Omental fat pad (tissue), 4 donors: ENCODE measurements around the gene MAGEE2. TPM values are rescaled to one million over a fixed set of nuclear protein-coding genes. Genes with fewer than 3 reads are reported as not detected.
"Not testable (repeated sequence)": the region's sequence is repeated elsewhere in the genome, so short reads cannot be mapped to it uniquely, and the experiment has no call there.

Experiments
- ATAC-seq: fragments of 150-250 bp; one replicate; pipeline ENCODE4 v1.9.1; 2016; ENCODE audit warnings: mild to moderate bottlenecking, moderate library complexity; ENCODE audit not compliant: low FRiP score
- DNase-seq: peaks from one replicate; pipeline ENCODE4 v3.0.0-alpha.2; 2019; ENCODE audit warnings: low spot score
- total RNA-seq, 4 donors: library from RNA; depleted of rRNA; stranded (reverse); fragments of >200 nt; gene quantifications; one replicate each; pipeline ENCODE4 v1.1.0, GENCODE V29; 2016
- TF ChIP-seq, protein P1 (sequence below), 3 donors: fragments of 450-650 bp; IDR thresholded peaks; one replicate each; pipeline ENCODE4 v1.5.1; 2016 to 2017; ENCODE audit warnings: antibody characterized with exemption in 3 of 3, mild to moderate bottlenecking in 3 of 3, moderate library complexity in 2 of 3

Gene MAGEE2
- not detected for total RNA-seq

- TF ChIP-seq, protein P1, sequence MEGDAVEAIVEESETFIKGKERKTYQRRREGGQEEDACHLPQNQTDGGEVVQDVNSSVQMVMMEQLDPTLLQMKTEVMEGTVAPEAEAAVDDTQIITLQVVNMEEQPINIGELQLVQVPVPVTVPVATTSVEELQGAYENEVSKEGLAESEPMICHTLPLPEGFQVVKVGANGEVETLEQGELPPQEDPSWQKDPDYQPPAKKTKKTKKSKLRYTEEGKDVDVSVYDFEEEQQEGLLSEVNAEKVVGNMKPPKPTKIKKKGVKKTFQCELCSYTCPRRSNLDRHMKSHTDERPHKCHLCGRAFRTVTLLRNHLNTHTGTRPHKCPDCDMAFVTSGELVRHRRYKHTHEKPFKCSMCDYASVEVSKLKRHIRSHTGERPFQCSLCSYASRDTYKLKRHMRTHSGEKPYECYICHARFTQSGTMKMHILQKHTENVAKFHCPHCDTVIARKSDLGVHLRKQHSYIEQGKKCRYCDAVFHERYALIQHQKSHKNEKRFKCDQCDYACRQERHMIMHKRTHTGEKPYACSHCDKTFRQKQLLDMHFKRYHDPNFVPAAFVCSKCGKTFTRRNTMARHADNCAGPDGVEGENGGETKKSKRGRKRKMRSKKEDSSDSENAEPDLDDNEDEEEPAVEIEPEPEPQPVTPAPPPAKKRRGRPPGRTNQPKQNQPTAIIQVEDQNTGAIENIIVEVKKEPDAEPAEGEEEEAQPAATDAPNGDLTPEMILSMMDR (IDR thresholded peaks at IDR 0.05): no peak
- ATAC-seq: no peak
- DNase-seq: no peak
Measured at GRCh38 chrX:75784680-75785491, at the start of gene MAGEE2. Gene MAGEE2, minus strand, starts transcription at chrX:75785254. Its CDS starts 203 bp downstream, at chrX:75785051.

DNA sequence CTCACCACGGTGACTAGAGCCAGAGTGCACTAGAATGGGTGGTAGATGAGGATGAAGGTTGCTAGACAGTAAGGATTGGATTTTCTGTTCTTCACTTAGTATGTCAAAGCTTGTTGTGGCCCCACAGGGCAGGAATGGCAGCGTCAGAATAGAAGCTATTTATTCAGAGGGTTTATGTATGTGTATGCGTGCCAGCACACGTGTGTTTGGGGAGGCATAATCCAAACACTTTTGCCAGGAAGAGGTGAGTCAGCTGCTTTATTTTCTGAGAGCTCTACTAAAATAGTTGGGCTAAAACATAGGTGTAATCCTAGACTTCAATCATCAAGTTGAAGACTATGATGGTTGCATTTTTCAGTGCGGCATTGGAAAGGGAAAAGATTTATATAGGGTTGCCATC is 1.2 kb upstream of the MAGEE2 start:
- ATAC-seq (no peak), DNase-seq (no peak)
- TF ChIP-seq, protein P1 (IDR thresholded peaks at IDR 0.05): no peak

DNA sequence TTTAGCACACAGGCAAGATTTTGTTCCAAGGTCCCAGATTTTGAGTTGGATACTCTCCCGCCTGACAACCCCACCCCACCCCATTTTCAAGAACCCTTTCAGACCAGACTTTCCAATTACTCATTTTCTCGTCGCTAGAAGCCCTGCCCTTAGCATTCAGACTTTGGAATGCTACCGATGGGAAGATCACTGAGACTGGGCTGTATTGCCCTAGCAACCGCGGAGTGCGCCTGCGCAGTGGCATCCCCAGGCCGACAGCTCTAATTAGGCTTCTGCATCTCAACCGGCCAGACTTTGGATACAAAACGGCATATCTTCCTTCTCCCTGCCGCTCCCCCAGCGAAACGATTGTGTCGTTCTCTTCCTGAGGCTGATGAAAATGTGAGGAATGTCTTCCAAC is 3.4 kb downstream of the MAGEE2 start:
- ATAC-seq (no peak), DNase-seq (no peak)
- TF ChIP-seq, protein P1 (IDR thresholded peaks at IDR 0.05): no peak

DNA sequence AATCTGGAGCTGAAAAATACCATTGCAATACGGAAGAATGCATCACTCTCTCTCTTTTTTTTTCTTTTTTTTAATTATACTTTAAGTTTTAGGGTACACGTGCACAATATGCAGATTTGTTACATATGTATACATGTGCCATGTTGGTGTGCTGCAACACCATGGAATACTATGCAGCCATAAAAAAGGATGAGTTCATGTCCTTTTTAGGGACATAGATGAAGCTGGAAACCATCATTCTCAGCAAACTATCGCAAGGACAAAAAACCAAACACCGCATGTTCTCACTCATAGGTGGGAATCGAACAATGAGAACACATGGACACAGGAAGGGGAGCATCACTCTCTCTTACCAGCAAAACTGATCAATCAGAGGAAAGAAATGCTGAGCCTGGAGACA is 17.0 kb downstream of the MAGEE2 start:
- not testable (repeated sequence) for DNase-seq, ATAC-seq

- TF ChIP-seq, protein P1 (IDR thresholded peaks at IDR 0.05): no peak
- ATAC-seq: no peak
- no peak for DNase-seq
Measured at GRCh38 chrX:75748431-75748830, 36.6 kb downstream of the MAGEE2 start.

DNA sequence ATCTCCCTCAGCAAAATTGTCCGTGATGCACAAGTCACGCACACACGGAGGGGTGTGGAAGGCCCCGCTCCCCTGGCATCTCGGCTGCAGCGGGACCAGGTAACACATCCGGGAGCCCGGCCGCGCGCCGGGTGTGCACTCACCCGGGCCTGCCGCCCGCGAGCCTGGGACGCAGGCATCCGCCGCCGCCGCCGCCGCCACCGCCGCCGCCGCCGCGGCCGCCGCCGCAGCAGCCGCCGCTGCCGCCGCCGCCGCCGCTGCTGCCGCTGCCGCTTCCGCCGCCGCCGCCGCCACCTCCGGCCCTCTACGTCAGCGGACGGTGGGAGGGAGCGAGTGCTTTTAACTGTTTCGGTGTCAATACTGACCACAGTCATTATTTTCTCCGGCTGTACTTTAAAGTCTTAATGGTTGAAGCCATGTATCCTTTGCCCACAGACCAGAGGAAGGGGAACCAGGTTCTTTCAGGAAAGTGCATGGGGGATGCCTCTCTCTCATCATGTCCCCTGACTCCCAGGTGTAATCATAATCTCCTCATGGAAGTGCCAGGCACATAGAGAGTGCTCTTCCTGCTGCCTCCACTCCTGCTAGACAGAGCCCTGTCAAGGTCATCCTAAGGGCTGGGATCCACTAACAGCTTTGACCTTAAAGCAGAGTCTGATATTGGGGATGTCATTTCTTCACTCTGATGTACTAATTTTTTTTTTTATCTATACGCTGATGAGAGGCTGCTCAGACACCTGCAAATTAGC is 38.0 kb downstream of the MAGEE2 start:
- DNase-seq (no peak), ATAC-seq (peak; percentile 44)
- TF ChIP-seq, protein P1 (IDR thresholded peaks at IDR 0.05): no peak
